Stomach (tissue), 9 donors: ENCODE results near the gene LEMD3. TPM values are rescaled to one million over a fixed set of nuclear protein-coding genes. Genes with fewer than 3 reads are reported as not detected.

Experiments used
- DNase-seq, 2 donors: peaks; one replicate each; pipeline versions ENCODE4 v3.0.0 to v3.0.0-alpha.2; 2013 to 2019
- H3K27ac ChIP-seq, 5 donors: fragments of 200-600 bp in 4 of 5; sonication (generic) in 4 of 5; one replicate each; pipeline ENCODE4 v1.5.1; 2013 to 2019; ENCODE audit warnings: mild to moderate bottlenecking in 1 of 5, moderate library complexity in 1 of 5
- H3K27me3 ChIP-seq, 3 donors: fragments of 200-600 bp; sonication (generic); one replicate each; pipeline ENCODE4 v1.5.1; 2017 to 2019; ENCODE audit warnings: mixed run types in 1 of 3
- H3K36me3 ChIP-seq, 4 donors: fragments of 200-600 bp; sonication (generic); 1 replicate in 3 of 4; 2 replicates in 1 of 4; pipeline ENCODE4 v1.5.1; 2016 to 2019
- H3K4me1 ChIP-seq, 4 donors: fragments of 200-600 bp; sonication (generic); one replicate each; pipeline ENCODE4 v1.5.1; 2016 to 2019
- H3K4me3 ChIP-seq, 4 donors: fragments of 200-600 bp; sonication (generic) in 3 of 4; one replicate each; pipeline ENCODE4 v1.5.1; 2016 to 2019; ENCODE audit warnings: mild to moderate bottlenecking in 1 of 4
- H3K9me3 ChIP-seq, 4 donors: fragments of 200-600 bp; sonication (generic); one replicate each; pipeline ENCODE4 v1.5.1; 2016 to 2019
- EP300 ChIP-seq: sonication (generic); formaldehyde crosslinking; IDR thresholded peaks from one replicate; pipeline ENCODE4 v1.6.1; 2017; ENCODE audit warnings: antibody characterized with exemption
- POLR2A ChIP-seq, 4 donors: fragments of 450-650 bp; IDR thresholded peaks; one replicate each; pipeline ENCODE4 v1.6.1; 2016; ENCODE audit warnings: antibody characterized with exemption in 4 of 4, control low read depth in 2 of 4, mild to moderate bottlenecking in 1 of 4, moderate library complexity in 1 of 4
- POLR2AphosphoS5 ChIP-seq, 3 donors: sonication (generic); formaldehyde crosslinking; IDR thresholded peaks; one replicate each; pipeline ENCODE4 v1.6.1; 2016; ENCODE audit warnings: antibody characterized with exemption in 3 of 3
- WGBS, 5 donors: extraction: QIAGEN DNeasy Blood & Tissue Kit in 3 of 5; methylation state at CpG; one replicate each; pipeline versions ENCODE4 v1.1.5 to v1.1.7; 2013 to 2018; 5-methylcytosine and 5-hydroxymethylcytosine counted together
- intact Hi-C: fragments of 100-400 bp; cut with DNase I; formaldehyde crosslinking; loops from one replicate; pipeline ENCODE4 v1.15.1; 2023; ENCODE audit warnings: low total_unique reads
- polyA plus RNA-seq, 3 donors: library from polyadenylated mRNA; stranded (reverse); fragments of 200-250 nt; gene quantifications; one replicate each; pipeline ENCODE4 v1.2.3, GENCODE V29; 2013
- total RNA-seq, 5 donors: library from RNA; depleted of rRNA; stranded (reverse); fragments of >200 nt; gene quantifications; one replicate each; pipeline versions ENCODE4 v1.1.0 to v1.2.3, GENCODE V29; 2014 to 2016
- TF ChIP-seq, protein P1 (sequence below), 7 experiments: fragments of 450-650 bp in 4 of 7; fragments of 200-600 bp in 3 of 7; sonication (generic) in 3 of 7; IDR thresholded peaks; one replicate each; pipeline ENCODE4 v1.5.1; 2016 to 2019; ENCODE audit warnings: antibody characterized with exemption in 7 of 7, control low read depth in 2 of 7, mild to moderate bottlenecking in 1 of 7
- donor health status: healthy with polysubstance abuse.
- donor health status: Bipolar disorder and iron deficiency.
- donor health status: healthy.

Gene LEMD3
- total and polyA plus RNA-seq, 8 donors, result 2.7 to 230 (median 18.9) TPM

- no peaks in the 10 kb centered on the region for H3K36me3 ChIP-seq
- no peak for DNase-seq
- no peaks in the 10 kb centered on the region for H3K27me3 ChIP-seq
- 80 to 90% (median 86%) methylated on average over 5 of the region's 5 CpGs for WGBS, 5 donors
- no peak for TF ChIP-seq EP300
- TF ChIP-seq POLR2A (IDR thresholded peaks at IDR 0.05), result no peak
- TF ChIP-seq POLR2AphosphoS5 (IDR thresholded peaks at IDR 0.05), result no peak
- TF ChIP-seq, protein P1, sequence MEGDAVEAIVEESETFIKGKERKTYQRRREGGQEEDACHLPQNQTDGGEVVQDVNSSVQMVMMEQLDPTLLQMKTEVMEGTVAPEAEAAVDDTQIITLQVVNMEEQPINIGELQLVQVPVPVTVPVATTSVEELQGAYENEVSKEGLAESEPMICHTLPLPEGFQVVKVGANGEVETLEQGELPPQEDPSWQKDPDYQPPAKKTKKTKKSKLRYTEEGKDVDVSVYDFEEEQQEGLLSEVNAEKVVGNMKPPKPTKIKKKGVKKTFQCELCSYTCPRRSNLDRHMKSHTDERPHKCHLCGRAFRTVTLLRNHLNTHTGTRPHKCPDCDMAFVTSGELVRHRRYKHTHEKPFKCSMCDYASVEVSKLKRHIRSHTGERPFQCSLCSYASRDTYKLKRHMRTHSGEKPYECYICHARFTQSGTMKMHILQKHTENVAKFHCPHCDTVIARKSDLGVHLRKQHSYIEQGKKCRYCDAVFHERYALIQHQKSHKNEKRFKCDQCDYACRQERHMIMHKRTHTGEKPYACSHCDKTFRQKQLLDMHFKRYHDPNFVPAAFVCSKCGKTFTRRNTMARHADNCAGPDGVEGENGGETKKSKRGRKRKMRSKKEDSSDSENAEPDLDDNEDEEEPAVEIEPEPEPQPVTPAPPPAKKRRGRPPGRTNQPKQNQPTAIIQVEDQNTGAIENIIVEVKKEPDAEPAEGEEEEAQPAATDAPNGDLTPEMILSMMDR (IDR thresholded peaks at IDR 0.05), result no peak
- H3K4me1 ChIP-seq, result peaks cover 20 to 84% (median 42%) of the 10 kb centered on the region in 4 donors
- no peaks in the 10 kb centered on the region for H3K9me3 ChIP-seq
- H3K27ac ChIP-seq, result no peak overlapping the region
- no peak overlapping the region for H3K4me3 ChIP-seq
- intact Hi-C loops, result no loop called here
Measured at GRCh38 chr12:65184176-65184857, 14.9 kb downstream of the LEMD3 start.

DNA sequence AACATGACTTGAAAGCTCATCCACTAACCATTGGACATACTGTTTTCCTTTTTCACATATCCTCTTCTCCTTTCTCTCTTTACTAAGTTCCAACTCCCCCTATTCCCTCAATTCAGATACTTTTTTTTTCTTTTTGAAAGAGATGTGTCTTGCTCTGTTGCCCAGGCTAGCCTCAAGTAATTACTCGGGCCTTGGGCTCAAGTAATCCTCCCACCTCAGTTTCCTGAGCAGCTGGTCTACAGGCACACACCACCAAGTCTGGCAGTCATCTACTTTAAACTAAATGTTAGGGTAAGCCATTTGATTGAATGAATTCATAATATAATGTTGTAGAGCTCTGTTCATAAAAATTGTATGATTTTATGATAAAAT lies 15.5 kb downstream of the LEMD3 start:
- Histone ChIP-seq H3K27ac (no peak overlapping the region), H3K4me3 (no peak overlapping the region), H3K36me3 (no peaks in the 10 kb centered on the region), H3K4me1 (peaks cover 20 to 86% (median 47%) of the 10 kb centered on the region in 4 donors), H3K27me3 (no peaks in the 10 kb centered on the region), H3K9me3 (no peaks in the 10 kb centered on the region)
- 76 to 94% (median 93%) methylated on average over 1 of the region's 1 CpG for WGBS, 5 donors
- TF ChIP-seq, protein P1 (IDR thresholded peaks at IDR 0.05), result no peak
- TF ChIP-seq POLR2AphosphoS5 (IDR thresholded peaks at IDR 0.05) (no peak), EP300 (no peak), POLR2A (IDR thresholded peaks at IDR 0.05) (no peak)
- DNase-seq, result no peak
- intact Hi-C loops, result no loop called here

GRCh38 chr12:65187665-65188064 lies 18.3 kb downstream of the LEMD3 start:
- intact Hi-C loops, result no loop called here
- Histone ChIP-seq H3K36me3 (no peaks in the 10 kb centered on the region), H3K4me1 (peaks cover 16 to 64% (median 37%) of the 10 kb centered on the region in 4 donors), H3K27me3 (no peaks in the 10 kb centered on the region), H3K9me3 (no peaks in the 10 kb centered on the region), H3K27ac (no peak overlapping the region), H3K4me3 (no peak overlapping the region)
- TF ChIP-seq POLR2AphosphoS5 (IDR thresholded peaks at IDR 0.05) (no peak), POLR2A (IDR thresholded peaks at IDR 0.05) (no peak), EP300 (no peak)
- TF ChIP-seq, protein P1 (IDR thresholded peaks at IDR 0.05), result no peak
- no peak for DNase-seq

- TF ChIP-seq EP300 (no peak), POLR2A (IDR thresholded peaks at IDR 0.05) (no peak), POLR2AphosphoS5 (IDR thresholded peaks at IDR 0.05) (no peak)
- TF ChIP-seq, protein P1 (IDR thresholded peaks at IDR 0.05), result no peak
- Histone ChIP-seq H3K27ac (no peak overlapping the region), H3K27me3 (no peaks in the 10 kb centered on the region), H3K4me1 (peaks cover 18 to 64% (median 38%) of the 10 kb centered on the region in 4 donors), H3K9me3 (no peaks in the 10 kb centered on the region), H3K4me3 (no peak overlapping the region), H3K36me3 (no peaks in the 10 kb centered on the region)
- no peak for DNase-seq
- WGBS, 5 donors, result 60 to 78% (median 65%) methylated on average over 3 of the region's 3 CpGs
- intact Hi-C loops, result no loop called here
Measured at GRCh38 chr12:65188179-65188701, 18.9 kb downstream of the LEMD3 start.
